T-cell (primary cell): Measurements from ENCODE around the gene EED. TPM values are rescaled to one million over a fixed set of nuclear protein-coding genes. Genes with fewer than 3 reads are reported as not detected.

Experiments
- ATAC-seq, 4 experiments: fragments of 200-7000 bp in 3 of 4; fragments of 150-1000 bp in 1 of 4; cut with Tn5 transposase; replicated peaks in 1 of 4; 1 replicate in 3 of 4; 2 replicates in 1 of 4; pipeline ENCODE4 v1.10.0; 2021; ENCODE audit warnings: moderate library complexity in 3 of 4, mild to moderate bottlenecking in 2 of 4, moderate number of reproducible peaks in 1 of 4
- CTCF ChIA-PET, 2 donors: fragments of 300-600 bp; sonication (Branson Sonifier 250); formaldehyde crosslinking; loops; one replicate each; lab custom pipeline; 2022; ENCODE audit warnings: antibody characterized with exemption in 2 of 2; lab: Charles Lee
- POLR2A ChIA-PET, 2 donors: fragments of 300-600 bp; sonication (Branson Sonifier 250); formaldehyde crosslinking; loops; one replicate each; lab custom pipeline; 2022; ENCODE audit warnings: antibody characterized with exemption in 2 of 2; lab: Charles Lee
- DNase-seq, 35 experiments: peaks; one replicate each; pipeline versions ENCODE4 v3.0.0 to v3.0.0-alpha.2; 2013 to 2023
- H3K27ac ChIP-seq: one replicate; pipeline ENCODE4 v1.5.1; 2013; ENCODE audit warnings: low read length
- H3K27me3 ChIP-seq, 2 experiments: replicated peaks in 1 of 2; 1 replicate in 1 of 2; 2 replicates in 1 of 2; pipeline versions ENCODE4 v1.6.1 to v1.7.0; 2013; ENCODE audit warnings: low read length in 1 of 2, mixed read lengths in 1 of 2; ENCODE audit not compliant: control insufficient read depth in 2 of 2, insufficient read depth in 2 of 2; ENCODE audit errors: extremely low read depth in 1 of 2
- H3K36me3 ChIP-seq, 2 donors: 1 replicate in 1 of 2; 2 replicates in 1 of 2; pipeline versions ENCODE4 v1.6.1 to v1.7.0; 2013; ENCODE audit warnings: low read length in 1 of 2; ENCODE audit not compliant: control insufficient read depth in 2 of 2, insufficient read depth in 1 of 2; ENCODE audit errors: extremely low read depth in 1 of 2
- H3K4me1 ChIP-seq, 2 experiments: 1 replicate in 1 of 2; 2 replicates in 1 of 2; pipeline versions ENCODE4 v1.6.1 to v1.7.0; 2013; ENCODE audit warnings: low read length in 2 of 2, mixed read lengths in 1 of 2; ENCODE audit not compliant: insufficient read depth in 2 of 2, control insufficient read depth in 1 of 2; ENCODE audit errors: extremely low read depth in 1 of 2
- H3K4me3 ChIP-seq, 2 donors: 1 replicate in 1 of 2; 2 replicates in 1 of 2; pipeline versions ENCODE4 v1.5.1 to v1.7.0; 2013; ENCODE audit warnings: mild to moderate bottlenecking in 2 of 2, low read length in 1 of 2, moderate library complexity in 1 of 2; ENCODE audit not compliant: control insufficient read depth in 1 of 2; ENCODE audit errors: extremely low read depth in 1 of 2
- H3K9me3 ChIP-seq: 2 replicates; pipeline ENCODE4 v1.7.0; 2013
- H3K27ac Mint-ChIP-seq, 2 donors: one replicate each; pipeline ENCODE4 v1.8.0; 2020 to 2021; ENCODE audit warnings: mild to moderate bottlenecking in 2 of 2, mixed read lengths in 2 of 2
- H3K27me3 Mint-ChIP-seq, 2 donors: one replicate each; pipeline ENCODE4 v1.8.0; 2021 to 2022; ENCODE audit warnings: mixed read lengths in 2 of 2
- H3K36me3 Mint-ChIP-seq: one replicate; pipeline ENCODE4 v1.8.0; 2021; ENCODE audit warnings: mixed read lengths
- H3K4me1 Mint-ChIP-seq, 3 donors: one replicate each; pipeline ENCODE4 v1.8.0; 2020 to 2022; ENCODE audit warnings: mixed read lengths in 3 of 3, mild to moderate bottlenecking in 1 of 3
- H3K4me3 Mint-ChIP-seq, 3 donors: one replicate each; pipeline ENCODE4 v1.8.0; 2020 to 2022; ENCODE audit warnings: mild to moderate bottlenecking in 3 of 3, mixed read lengths in 3 of 3, moderate library complexity in 3 of 3
- H3K9me3 Mint-ChIP-seq, 3 donors: one replicate each; pipeline ENCODE4 v1.8.0; 2020 to 2022; ENCODE audit warnings: mixed read lengths in 3 of 3
- WGBS: methylation state at CpG from one replicate; pipeline ENCODE4 v1.1.5; 2013; ENCODE audit warnings: missing lambda C conversion rate; ENCODE audit not compliant: insufficient coverage; 5-methylcytosine and 5-hydroxymethylcytosine counted together
- total RNA-seq, 35 experiments: library from RNA in 6 of 35; stranded (reverse) in 6 of 35; fragments of 120-200 nt in 1 of 35; gene quantifications; one replicate each; pipeline versions ENCODE4 v1.2.1 to v1.2.4 and lab custom pipeline; 2013 to 2026

EED gene
- total RNA-seq, 5 donors from 2014 or later (not counting 1 experiment from before 2014, with no cell fraction given), result 31.6 to 37.6 (median 35.7) TPM

DNA sequence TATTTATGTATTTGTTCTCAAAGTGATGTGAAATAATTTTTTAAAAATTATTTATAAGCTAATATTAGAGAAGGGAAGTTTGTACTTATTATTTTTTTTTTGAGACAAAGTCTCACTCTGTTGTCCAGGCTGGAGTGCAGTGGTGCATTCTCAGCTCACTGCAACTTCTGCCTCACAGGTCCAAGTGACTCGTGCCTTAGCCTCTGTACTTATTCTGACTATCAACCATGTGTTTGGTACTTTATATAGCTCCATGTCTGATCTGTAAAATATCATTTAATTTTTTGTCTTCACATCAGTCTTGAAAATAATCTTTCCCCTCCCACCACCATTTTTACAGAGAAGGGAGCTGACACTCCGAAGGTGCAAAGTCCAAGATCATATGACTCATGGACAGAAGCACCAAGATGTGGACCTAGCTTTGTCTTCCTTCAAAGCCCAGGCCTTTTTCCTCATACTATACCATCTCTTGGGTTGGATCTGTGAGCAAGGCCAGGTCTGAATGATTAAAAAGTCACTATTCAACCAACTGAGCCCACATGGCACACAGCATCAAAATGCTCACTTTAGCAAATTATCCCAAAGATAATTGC, 32.4 kb upstream of the EED start:
- WGBS, result 80% methylated on average over 1 of the region's 2 CpGs
- H3K9me3 ChIP-seq, result no peaks in the 10 kb centered on the region
- ATAC-seq (no peak), DNase-seq (no peak)
- POLR2A ChIA-PET, result interaction anchor here in 1 of 2 donors (0.7 kb wide), 1 partner anchor 18 kb away, joined by 3 read pairs; no protein-coding TSS in a partner anchor
- H3K4me1 ChIP-seq, result peaks cover 0 to 3% of the 10 kb centered on the region in 2 experiments
- no peak overlapping the region for H3K27ac ChIP-seq
- H3K36me3 ChIP-seq, result no peaks in the 10 kb centered on the region
- peaks cover 0 to 3% of the 10 kb centered on the region in 2 experiments for H3K27me3 ChIP-seq
- H3K4me3 Mint-ChIP-seq, result no peak overlapping the region
- CTCF ChIA-PET, result interaction anchor here (0.6 to 1.1 kb wide), 2 partner anchors 18 to 354 kb away, joined by 4 to 5 read pairs; no protein-coding TSS in a partner anchor
- no peak overlapping the region for H3K4me3 ChIP-seq
- peaks cover 0 to 6% (median 5%) of the 10 kb centered on the region in 3 donors for H3K4me1 Mint-ChIP-seq
- no peaks in the 10 kb centered on the region for H3K36me3 Mint-ChIP-seq
- H3K27me3 Mint-ChIP-seq, result no peaks in the 10 kb centered on the region
- H3K27ac Mint-ChIP-seq, result no peak overlapping the region
- no peaks in the 10 kb centered on the region for H3K9me3 Mint-ChIP-seq

DNA sequence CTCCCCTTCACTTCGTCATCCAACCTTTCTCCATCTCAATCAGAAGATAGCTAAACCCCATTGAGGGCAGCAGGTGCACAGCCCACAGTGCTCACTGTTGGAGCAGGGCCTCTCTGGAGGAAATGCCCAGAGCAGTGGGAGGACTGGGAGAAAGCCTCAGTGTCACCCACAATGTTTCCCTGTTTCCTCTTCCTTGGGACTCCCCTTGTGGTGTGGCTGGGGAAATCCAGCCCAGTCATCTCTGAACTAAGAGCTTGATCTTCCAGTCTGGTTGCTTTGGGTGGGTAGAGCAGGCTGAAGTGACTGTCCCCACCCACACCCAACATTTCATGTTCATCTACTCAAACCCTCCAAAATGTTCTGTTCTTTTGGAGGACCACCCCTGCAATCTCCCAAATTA, 29.8 kb upstream of the EED start:
- ChIA-PET POLR2A (no interaction called here), CTCF (interaction anchor here (0.6 to 0.8 kb wide), 3 partner anchors 11 to 174 kb away, joined by 3 to 4 read pairs (median 3); no protein-coding TSS in a partner anchor)
- no peaks in the 10 kb centered on the region for H3K9me3 ChIP-seq
- 43% methylated on average over 1 of the region's 1 CpG for WGBS
- H3K36me3 ChIP-seq, result no peaks in the 10 kb centered on the region
- Mint-ChIP-seq H3K27ac (no peak overlapping the region), H3K4me3 (no peak overlapping the region), H3K27me3 (peaks cover under 1 to 5% of the 10 kb centered on the region in 2 donors), H3K9me3 (no peaks in the 10 kb centered on the region), H3K4me1 (peaks cover 13 to 17% (median 15%) of the 10 kb centered on the region in 3 donors), H3K36me3 (no peaks in the 10 kb centered on the region)
- peaks cover 0 to 11% of the 10 kb centered on the region in 2 experiments for H3K4me1 ChIP-seq
- no peak overlapping the region for H3K27ac ChIP-seq
- no peak overlapping the region for H3K4me3 ChIP-seq
- peak in 1 of 35 experiments; percentile 22 for DNase-seq
- peaks cover 0 to 5% of the 10 kb centered on the region in 2 experiments for H3K27me3 ChIP-seq
- ATAC-seq, result no peak

DNA sequence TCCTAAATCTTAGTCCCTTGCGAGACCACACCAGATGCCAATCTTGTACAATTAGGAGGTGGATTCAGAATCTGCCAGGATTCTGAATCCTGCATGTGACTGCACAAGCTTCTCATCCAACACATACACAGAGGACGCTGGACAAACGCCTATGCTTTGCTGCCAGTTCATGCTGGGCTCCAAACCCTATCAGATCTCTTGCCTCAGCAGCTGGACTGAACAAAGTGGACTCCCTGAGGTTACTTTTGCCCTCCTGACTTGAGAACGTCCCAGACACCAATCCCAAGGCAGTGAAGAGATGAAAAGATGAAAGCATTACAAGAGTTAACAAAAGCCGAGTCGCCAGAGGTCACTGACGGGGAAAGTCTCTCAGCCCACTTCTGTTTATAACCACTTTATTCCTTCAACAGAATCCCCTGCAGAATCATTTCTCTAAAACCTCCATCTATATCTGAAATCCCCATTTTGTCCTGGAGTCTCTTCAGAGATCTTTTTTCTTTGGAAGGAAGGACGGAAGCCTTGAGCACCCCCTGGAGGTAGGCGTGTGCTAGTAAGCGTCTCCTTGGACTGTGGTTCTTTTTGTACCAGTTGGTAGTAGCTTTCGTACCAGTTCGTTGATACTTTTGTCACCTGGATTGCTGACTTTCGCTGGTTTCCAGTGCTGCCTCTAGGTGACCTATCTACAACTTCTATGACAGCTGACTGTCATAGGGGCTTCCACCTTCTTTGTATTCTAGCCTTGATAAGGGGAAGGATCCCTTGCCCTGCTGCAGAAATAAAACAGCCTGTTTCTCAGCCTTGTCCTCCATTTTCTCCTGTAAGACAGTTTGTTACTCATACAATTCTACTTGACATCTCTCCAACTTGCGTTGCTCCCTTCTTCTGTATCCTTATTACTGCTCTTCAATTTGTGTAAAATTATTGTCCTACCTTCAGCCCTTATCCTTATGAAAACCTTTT, 26.1 kb upstream of the EED start:
- peaks cover 13 to 17% (median 15%) of the 10 kb centered on the region in 3 donors for H3K4me1 Mint-ChIP-seq

DNA sequence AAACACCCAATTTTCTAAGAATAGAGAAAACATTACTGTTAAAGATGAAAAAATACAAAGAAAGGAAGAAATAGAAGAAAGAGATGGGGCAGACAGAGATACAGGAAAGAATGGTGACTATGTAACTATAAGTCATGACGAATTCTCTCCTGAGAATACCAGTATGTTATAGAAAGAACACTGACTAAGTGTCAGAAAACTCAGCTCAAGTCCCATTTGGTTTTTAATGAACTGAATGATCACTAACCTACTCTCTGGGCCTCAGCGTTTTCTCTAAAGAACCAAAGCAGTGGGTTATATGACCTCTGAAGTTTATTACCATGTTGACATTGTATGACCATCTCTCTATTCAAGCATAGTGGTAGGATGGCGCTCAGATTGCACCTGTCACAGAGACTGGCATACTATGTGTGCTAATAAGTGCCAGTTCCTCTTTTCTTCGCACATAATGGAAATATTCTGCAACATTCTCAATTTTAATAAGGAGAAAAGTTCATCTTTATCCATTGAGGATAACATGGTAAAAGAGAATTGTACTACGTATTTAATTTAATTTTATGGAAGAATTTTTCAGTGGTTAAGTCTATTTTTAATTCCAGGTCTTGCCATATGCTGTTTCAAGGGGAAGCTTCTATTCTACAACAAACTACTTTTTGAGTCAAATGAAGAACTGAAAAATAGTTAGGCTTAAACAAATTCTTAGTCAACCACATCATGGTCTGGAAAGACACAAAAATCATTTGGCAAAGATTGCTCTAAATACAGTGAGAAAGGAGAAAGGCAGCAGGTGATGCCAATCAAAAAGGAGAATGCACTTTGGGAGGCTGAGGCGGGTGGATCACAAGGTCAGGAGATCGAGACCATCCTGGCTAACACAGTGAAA, 25.0 kb upstream of the EED start:
- Mint-ChIP-seq H3K9me3 (peaks cover 0 to 5% (median 4%) of the 10 kb centered on the region in 3 donors), H3K4me1 (peaks cover 13 to 16% (median 14%) of the 10 kb centered on the region in 3 donors), H3K27me3 (peaks cover 11 to 19% of the 10 kb centered on the region in 2 donors), H3K27ac (no peak overlapping the region), H3K4me3 (no peak overlapping the region), H3K36me3 (peaks cover 4% of the 10 kb centered on the region)
- ChIA-PET CTCF (interaction anchor here in 1 of 2 donors (0.6 to 4.6 kb wide), 3 partner anchors 11 to 365 kb away, joined by 3 to 21 read pairs (median 5); partner anchors contain the start of gene CCDC83), POLR2A (no interaction called here)
- ATAC-seq, result no peak
- Histone ChIP-seq H3K36me3 (no peaks in the 10 kb centered on the region), H3K27ac (no peak overlapping the region), H3K4me3 (no peak overlapping the region), H3K4me1 (peaks cover 0 to 11% of the 10 kb centered on the region in 2 experiments), H3K9me3 (no peaks in the 10 kb centered on the region), H3K27me3 (peaks cover 0 to 5% of the 10 kb centered on the region in 2 experiments)
- DNase-seq, result no peak
- no CpG with 5 or more reads among the region's 7 CpGs for WGBS

More for the DNA sequence above, 26.1 kb upstream of the EED start:
- H3K4me1 ChIP-seq, result peaks cover 0 to 11% of the 10 kb centered on the region in 2 experiments
- Mint-ChIP-seq H3K27ac (no peak overlapping the region), H3K9me3 (no peaks in the 10 kb centered on the region), H3K4me3 (peak overlapping the region; percentile 56 to 75 (median 64)), H3K36me3 (no peaks in the 10 kb centered on the region), H3K27me3 (peaks cover 11 to 19% of the 10 kb centered on the region in 2 donors)
- POLR2A ChIA-PET, result interaction anchor here in 1 of 2 donors (0.5 kb wide), 1 partner anchor 555 kb away, joined by 3 read pairs; no protein-coding TSS in a partner anchor
- peak; percentile 83 to 94 (median 90) for ATAC-seq
- CTCF ChIA-PET, result interaction anchor here (0.6 to 4.6 kb wide), 9 partner anchors 12 to 363 kb away, joined by 3 to 21 read pairs (median 4); partner anchors contain the start of genes CCDC83 (in 1 of the 2) and PICALM (in 1 of the 2)
- DNase-seq, result peak; percentile 4 to 80 (median 42)
- no peaks in the 10 kb centered on the region for H3K36me3 ChIP-seq
- H3K27ac ChIP-seq, result no peak overlapping the region
- no peaks in the 10 kb centered on the region for H3K9me3 ChIP-seq
- 62% methylated on average over 2 of the region's 14 CpGs for WGBS
- H3K4me3 ChIP-seq, result peak overlapping the region in 1 of 2 donors; percentile 25
- H3K27me3 ChIP-seq, result peaks cover 0 to 5% of the 10 kb centered on the region in 2 experiments

DNA sequence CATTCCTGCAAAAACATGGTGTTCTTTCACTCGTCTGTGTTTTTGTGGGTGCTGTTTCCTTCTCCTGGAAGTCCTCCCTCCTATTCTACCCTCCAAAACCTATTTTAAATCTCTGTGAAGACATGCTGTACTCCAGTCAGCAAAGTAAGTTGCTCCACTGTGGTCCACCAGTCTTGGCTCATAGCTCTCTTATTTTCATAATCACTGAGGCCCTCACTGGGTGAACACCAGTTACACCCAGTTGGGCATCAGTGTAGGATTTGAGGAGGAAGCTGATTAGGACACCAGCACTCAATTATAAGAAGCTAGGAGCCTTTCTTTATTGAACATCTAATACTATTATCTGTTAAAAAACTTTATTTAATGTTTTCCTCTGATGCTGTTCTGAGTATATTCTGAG, 23.9 kb upstream of the EED start:
- Mint-ChIP-seq H3K27me3 (peaks cover 11 to 19% of the 10 kb centered on the region in 2 donors), H3K4me3 (no peak overlapping the region), H3K4me1 (peaks cover 10 to 13% (median 11%) of the 10 kb centered on the region in 3 donors), H3K9me3 (peaks cover 0 to 6% (median 4%) of the 10 kb centered on the region in 3 donors), H3K36me3 (peaks cover 4% of the 10 kb centered on the region), H3K27ac (no peak overlapping the region)
- ChIA-PET CTCF (interaction anchor here (0.8 to 0.9 kb wide), 2 partner anchors 27 to 177 kb away, joined by 3 to 4 read pairs; no protein-coding TSS in a partner anchor), POLR2A (no interaction called here)
- Histone ChIP-seq H3K4me1 (peaks cover 0 to 8% of the 10 kb centered on the region in 2 experiments), H3K27ac (no peak overlapping the region), H3K27me3 (peaks cover 0 to 5% of the 10 kb centered on the region in 2 experiments), H3K4me3 (no peak overlapping the region), H3K9me3 (no peaks in the 10 kb centered on the region), H3K36me3 (no peaks in the 10 kb centered on the region)
- WGBS, result no CpG with 5 or more reads among the region's 1 CpG
- DNase-seq (no peak), ATAC-seq (no peak)
